ENCODE measurements around the gene UBE2C. TPM values are rescaled to one million over a fixed set of nuclear protein-coding genes. Genes with fewer than 3 reads are reported as not detected.

Gene UBE2C
- total and polyA plus RNA-seq, 2 of the 8 experiments (the other 6 are each of a cell fraction or from before 2014, with no cell fraction given): 243 to 326 TPM

- TF ChIP-seq, protein P1, sequence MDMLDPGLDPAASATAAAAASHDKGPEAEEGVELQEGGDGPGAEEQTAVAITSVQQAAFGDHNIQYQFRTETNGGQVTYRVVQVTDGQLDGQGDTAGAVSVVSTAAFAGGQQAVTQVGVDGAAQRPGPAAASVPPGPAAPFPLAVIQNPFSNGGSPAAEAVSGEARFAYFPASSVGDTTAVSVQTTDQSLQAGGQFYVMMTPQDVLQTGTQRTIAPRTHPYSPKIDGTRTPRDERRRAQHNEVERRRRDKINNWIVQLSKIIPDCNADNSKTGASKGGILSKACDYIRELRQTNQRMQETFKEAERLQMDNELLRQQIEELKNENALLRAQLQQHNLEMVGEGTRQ (IDR thresholded peaks at IDR 0.05; ENCODE audit: low read length): no peak
- TF ChIP-seq CBX5 (IDR thresholded peaks at IDR 0.05; ENCODE audit: low read depth, low read length): no peak
- TF ChIP-seq CHD2 (IDR thresholded peaks at IDR 0.05; ENCODE audit: low read length): no peak
- TF ChIP-seq SIRT6 (IDR thresholded peaks at IDR 0.05; ENCODE audit: low read length): no peak
- TF ChIP-seq SP4 (IDR thresholded peaks at IDR 0.05; ENCODE audit: low read length): no peak
- no peak for TF ChIP-seq BACH1 (IDR thresholded peaks at IDR 0.05; ENCODE audit: low read length)
- no peak for TF ChIP-seq CREB1 (IDR thresholded peaks at IDR 0.05)
- peak; percentile 83 for TF ChIP-seq E2F6 (IDR thresholded peaks at IDR 0.05)
- peak; percentile 62 for TF ChIP-seq ASH2L (IDR thresholded peaks at IDR 0.05; ENCODE audit: low read length)
- no peak for TF ChIP-seq SP2 (IDR thresholded peaks at IDR 0.05; ENCODE audit: low read length)
- no peak for TF ChIP-seq TCF12 (IDR thresholded peaks at IDR 0.05; ENCODE audit: low read depth, low read length)
- 0 out of 2 replicates have a peak, but pooled peaks have one; percentile 3 for TF ChIP-seq GABPA (IDR thresholded peaks at IDR 0.05; ENCODE audit: borderline replicate concordance, insufficient read depth, low read length)
- TF ChIP-seq CBX8 (IDR thresholded peaks at IDR 0.05; ENCODE audit: borderline replicate concordance, low read depth, low read length): no peak
- TF ChIP-seq SP1 (IDR thresholded peaks at IDR 0.05; ENCODE audit: low read depth, low read length): 0 out of 2 replicates have a peak, but pooled peaks have one; percentile 15
- TF ChIP-seq BRCA1 (IDR thresholded peaks at IDR 0.05; ENCODE audit: low read depth, low read length): no peak
- TF ChIP-seq ATF2 (IDR thresholded peaks at IDR 0.05; ENCODE audit: low read length): no peak
- TF ChIP-seq SIN3A (conservative IDR thresholded peaks at IDR 0.05 in 1 of 2, IDR thresholded peaks at IDR 0.05 in 1 of 2; ENCODE audit: low read depth in 1 of 2, low read length in 2 of 2): peak in 1 of 2 experiments; percentile 55; a peak in 2 of 4 replicates
- TF ChIP-seq BCL11A (IDR thresholded peaks at IDR 0.05; ENCODE audit: low read depth in 2 of 2, low read length in 2 of 2): no peak
- no peak for TF ChIP-seq TEAD4 (IDR thresholded peaks at IDR 0.05; ENCODE audit: low read depth, low read length)
- no peak for TF ChIP-seq JUN (IDR thresholded peaks at IDR 0.05; ENCODE audit: low read depth, low read length)
- no peak for TF ChIP-seq RXRA (IDR thresholded peaks at IDR 0.05; ENCODE audit: insufficient read depth, low read depth, low read length)
- no peak; the same call in 1 of the 2 replicates for TF ChIP-seq TAF1 (IDR thresholded peaks at IDR 0.05; ENCODE audit: low read depth, low read length)
These were observed 21.7 kb downstream of the UBE2C start (continued) for GRCh38 chr20:45833883-45834796.

All from H1 (cell line).